ENCODE measurements around the gene LAMP5.
A peak's percentile ranks its signal among the peaks of the same experiment; 100 is the strongest.

The LAMP5 gene

DNA sequence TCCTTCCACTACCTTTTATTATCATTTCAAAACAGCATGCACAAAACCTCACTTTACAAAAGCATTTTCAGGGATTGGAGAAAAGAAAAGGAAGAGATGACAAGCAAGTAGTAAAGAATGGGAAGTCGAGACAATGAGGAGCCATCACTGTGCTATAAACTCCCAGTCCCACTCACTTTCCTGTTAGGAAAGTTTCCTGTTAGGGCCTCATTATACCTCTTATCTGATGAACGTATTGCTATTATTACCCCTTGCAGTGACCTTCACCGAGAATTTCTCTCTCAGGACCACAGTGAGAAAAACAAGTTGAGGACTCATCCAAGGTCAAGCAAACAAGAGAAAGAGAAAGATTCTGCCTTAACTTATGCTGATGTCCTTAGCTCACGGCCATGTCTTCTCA lies 28.8 kb downstream of the LAMP5 start:
- DNase-seq = no peak

DNA sequence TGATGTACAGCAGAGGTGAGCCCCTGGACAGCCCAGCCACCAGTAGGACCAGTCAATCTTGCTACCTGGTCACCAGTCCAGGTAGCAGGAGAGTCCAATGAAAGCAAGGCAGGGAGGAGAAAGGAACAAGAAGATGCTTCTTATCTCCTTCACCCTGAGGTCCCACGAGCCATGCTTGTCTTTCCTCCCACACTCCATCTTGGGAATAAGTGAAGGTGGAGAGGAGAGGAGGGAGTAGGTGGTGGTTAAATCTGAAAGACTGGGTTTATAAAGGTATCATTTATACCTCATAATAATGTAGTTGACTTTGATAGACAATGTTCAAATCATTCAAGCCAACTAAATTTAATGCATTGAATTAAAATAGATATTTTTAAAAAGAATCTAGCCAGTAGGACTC lies 35.9 kb downstream of the LAMP5 start:
- DNase-seq = no peak

DNA sequence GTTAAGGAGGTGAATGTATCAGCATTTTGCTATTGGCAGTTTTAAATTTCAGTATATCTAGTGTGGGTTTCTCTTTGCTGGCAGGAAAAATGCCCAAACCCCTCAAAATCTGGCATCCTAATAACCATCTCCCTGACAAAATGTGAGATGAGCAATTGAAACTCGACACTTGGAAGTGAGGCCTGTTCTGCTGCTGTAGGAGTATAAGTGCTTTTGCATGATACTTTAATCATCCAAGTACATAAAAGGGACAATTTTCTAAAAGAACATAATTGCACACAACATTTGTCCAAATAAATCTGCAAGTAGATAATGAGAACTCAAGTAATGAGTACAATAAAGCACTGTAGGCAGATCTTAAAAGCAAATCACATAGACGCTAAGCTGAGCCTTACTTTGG lies 36.5 kb downstream of the LAMP5 start:
- peak; percentile 33 for DNase-seq

DNA sequence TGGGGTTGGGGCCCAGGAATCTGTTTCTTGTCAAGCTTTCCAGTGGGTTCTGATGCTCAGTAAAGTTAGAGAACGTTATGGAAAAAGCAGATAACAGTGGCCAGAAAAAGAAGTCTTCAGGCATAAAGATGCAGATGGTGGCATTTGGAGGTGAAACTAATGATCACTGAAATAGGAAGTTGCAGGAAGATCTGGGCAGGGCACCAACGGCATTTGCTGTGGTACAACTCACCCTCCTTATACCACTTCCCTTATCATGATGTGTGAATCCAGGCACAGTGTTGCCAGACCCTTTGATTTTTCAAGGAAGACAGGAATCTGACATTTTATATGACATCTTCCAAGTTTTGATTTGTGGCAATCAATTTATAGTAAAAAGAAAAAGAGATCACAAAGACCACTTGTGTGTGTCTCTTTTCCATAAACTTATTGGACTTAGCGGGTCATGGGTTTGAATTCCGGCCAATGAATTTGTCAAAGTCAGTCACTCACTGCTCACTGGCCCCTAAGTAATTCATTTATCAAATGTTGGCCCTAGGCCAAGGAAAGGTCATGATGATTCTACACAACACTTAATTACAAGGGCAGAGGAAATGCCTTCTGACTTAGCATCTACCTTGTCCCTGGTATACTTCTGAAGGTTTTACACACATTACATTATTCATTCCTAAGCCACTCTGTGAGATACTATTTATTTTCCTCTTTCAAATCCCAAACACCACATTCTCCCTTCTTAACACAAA lies 37.6 kb downstream of the LAMP5 start:
- DNase-seq = no peak

DNA sequence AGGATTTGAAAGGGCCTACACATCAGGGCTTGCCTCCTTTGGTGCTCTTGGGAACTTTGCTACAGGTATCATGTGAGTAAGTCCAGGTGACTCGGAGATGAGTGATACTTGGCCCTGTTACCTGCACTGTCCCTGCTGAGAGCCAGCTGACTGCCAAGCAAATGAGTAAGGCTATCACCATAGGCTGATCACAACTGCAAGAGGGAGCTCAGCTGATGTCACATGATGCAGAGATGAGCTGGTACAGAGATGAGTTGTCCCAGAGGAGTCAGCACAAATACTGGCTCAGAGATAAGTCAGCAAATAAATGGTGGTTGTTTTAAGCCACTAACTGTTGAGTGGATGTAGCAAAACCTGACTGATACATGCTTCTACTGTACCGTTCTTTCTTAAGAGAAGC lies 41.4 kb downstream of the LAMP5 start:
- no peak for DNase-seq

DNA sequence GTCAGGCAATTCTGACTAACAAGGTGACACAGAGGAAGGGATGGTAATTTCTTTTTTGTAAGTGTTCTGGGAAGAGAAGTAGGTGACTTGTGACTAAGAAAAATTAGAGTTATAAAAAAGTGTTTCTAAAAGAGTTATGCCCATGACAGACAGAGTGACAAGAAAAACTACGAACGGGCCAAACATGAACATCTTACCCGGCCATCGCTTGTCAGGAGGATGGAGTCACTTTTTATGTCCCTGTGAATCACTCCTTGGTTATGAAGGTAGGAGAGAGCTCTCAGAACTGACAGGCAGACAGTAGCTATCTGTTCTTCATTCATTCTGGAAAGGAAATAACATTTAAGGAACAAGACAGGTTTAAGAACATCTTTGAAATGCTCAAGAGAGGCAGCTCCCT lies 43.0 kb downstream of the LAMP5 start:
- DNase-seq = no peak

DNA sequence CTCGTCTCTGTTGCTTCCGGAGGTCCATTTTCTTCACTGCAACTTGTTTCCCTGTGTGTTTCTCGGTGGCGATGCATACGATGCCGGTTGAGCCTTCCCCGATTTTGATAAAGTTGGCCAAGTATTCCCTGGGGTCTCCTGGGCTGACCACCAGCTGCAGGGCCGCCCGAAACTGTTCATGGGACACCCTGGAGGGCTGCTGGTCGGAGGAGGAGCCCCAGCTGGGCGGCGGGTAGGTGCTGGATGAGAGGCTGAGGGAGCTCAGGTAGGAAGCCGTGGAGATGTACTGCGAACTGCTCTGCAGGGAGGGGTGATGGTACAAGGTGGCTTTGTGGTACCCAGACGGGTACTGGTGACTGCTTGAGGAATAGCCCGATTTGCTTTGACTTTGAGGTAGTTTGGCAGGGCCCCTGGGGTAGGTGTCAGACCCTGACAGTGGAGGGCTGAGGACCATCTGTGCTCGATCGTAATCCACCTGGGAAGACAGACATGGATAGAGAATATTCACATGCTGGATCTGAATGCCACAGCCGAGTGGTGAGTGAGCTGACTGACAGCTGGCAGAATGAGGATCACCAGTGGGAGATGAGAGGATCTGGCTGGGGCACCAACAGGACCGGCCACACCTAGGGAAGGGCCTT lies 51.6 kb downstream of the LAMP5 start:
- DNase-seq = no peak

DNA sequence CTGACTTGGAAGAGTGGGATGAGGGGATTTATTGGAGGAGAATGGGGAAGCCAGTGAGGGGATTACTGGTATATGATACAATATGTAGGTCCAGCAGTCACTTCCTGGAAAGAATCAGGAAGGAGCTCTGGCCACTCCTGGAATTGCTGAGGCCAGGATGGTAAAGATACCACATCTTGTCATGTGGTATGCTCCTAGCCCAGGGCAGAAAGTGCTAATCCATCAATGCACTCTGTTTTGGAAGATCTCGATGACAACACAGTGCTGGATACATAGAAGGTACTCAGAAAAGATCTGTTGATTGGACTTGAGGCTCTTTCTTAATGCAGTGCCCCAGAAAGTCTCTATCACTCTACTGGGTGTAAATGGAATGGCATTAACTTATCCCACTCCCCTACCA lies 52.6 kb downstream of the LAMP5 start:
- DNase-seq = no peak

DNA sequence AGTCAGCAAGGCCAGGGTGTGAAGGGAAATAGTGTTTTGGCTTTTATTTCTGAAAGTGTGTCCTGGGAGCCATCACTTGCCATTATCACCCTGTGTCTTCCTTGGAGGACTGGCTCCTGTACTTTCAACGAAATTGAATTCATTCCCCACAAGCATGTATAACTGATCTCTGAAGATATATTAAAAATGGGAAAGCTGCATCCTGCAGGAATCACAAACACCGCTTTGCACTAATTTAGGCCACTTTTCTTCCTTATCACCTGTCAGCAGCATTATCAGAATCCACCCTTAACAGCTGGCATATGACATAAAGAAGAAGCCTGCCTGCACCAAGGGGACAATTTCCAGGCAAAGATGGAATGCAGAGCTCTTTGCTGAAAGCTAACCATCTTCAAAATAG lies 56.2 kb downstream of the LAMP5 start:
- no peak for DNase-seq

DNA sequence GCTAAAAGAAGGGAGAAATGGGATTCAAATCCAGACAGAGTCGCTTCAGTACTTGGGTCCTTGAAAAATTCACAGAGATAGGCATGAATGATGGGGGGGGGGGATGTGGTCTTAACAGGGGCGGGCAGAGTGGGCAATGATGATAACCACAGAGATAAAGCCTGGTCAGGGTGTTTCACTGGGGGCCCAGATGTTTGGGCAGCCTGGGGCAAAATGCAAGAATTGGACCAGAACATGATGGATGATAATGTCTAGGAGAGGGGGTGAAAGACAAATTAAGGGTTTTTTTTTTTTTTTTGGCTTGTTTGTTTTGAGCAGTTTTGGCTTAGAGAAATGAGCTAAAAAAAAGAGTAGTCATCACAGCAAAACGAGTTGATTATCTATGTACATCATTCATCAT lies 57.4 kb downstream of the LAMP5 start:
- no peak for DNase-seq

DNA sequence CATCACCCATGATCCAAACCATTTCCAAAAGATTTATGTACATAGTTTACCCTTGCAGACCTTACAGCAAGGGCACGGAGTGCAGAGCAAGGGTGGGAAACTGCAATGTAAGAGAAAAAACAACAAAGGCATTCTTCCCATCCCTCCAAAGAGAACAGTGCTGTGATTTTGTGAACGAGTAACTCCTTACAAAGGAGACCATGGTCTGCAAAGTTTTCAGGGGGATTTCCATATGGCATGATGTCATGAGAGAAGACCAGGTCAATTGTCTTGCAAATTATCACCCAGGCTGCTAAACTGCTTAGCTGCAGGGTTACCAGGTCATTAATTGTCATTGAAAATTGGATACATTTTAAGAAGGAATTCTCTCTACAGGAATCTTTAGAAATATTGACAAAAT lies 58.3 kb downstream of the LAMP5 start:
- DNase-seq = no peak

DNA sequence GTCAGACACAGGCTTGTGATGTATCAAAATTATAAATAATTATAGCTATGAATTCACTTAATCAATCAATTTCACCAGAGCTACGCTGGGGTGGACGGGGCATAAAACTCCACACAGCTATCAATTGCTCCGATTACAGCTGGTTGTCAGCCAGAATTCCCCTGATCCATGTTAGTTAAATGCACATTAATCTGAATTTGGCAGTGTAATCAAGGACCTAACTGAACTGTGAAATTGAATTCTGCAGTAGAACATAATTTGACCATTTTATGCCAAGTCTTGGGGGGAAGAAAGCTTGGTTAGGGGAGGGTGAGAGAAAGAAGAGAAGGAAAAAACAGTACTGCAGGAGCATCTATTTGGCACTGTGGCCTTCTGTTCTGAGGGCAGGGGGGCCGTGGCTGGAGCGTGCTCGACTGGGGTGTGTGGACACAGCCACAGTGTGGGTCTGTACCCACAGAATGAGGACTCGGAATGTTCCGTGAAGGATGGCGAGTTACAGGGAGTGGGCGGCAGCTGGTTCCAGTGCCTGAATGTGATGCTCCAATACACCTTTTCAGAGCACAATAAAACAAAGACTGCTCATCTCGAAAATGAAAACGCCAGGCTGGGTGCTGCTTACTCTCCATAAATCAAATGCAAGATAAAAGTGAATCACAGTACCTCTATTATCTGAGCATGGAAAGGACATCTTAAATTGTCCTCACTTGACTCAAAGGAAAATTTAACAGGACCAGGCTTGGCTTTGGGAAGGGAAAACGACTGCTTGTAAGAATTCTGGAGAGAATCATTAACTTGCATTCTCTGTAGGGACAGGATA lies 59.2 kb downstream of the LAMP5 start:
- peak; percentile 37 for DNase-seq

DNA sequence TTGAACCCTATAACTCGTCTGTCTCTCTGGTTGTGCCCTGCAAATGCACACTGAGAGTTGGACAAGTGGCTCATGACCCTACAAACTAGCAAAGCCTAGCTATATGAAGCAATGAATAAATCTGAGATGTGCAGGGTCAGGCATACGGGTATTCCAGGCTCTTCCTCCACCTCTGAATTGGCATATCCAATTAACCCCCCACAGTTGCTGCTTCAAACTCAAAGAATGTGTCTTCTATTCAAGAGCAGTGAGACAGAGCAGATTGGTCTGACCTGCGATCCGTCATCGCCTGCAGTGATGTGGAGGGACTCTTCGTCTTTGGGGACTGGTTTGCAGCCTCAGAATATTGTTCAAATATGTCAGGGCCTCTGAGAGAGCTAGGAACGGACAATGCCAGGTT lies 59.8 kb downstream of the LAMP5 start:
- DNase-seq = no peak

DNA sequence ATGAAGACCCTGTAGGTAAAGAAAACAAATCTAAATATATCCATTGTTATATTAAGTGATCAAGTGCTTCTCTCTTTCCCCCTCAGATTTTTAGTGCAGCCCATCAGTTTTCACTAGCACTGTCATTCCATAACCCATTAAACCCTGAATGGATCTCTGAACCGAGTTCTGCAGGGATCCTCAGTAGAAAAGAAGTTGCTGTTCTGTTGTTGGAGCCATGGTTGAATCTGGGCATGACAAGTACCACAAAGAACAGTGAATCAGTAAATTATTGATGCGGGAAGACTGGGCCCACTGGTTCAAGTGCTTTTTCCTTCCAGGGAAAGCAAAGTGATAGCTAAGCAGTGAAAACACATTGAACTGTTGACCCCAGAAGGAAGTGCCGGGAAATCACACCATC lies 60.4 kb downstream of the LAMP5 start:
- DNase-seq = no peak

DNA sequence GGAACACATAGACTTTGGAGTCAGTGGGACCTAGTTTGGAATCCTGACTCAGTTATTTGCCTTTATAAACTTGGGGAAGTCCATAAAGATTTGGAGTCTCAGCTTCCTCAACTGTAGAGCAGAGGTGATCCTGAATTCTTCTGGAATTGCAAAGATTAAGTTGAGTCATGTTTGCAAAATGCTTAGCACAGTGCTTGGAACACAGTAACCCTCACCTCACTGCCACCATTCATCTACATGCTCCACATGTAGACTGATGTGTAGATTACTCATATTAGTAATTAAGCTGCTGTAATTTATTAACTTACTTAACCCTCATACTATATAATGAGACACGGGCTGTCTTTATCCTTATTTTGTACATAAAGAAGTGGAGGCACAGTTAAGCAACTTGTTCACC lies 61.4 kb downstream of the LAMP5 start:
- no peak for DNase-seq

DNA sequence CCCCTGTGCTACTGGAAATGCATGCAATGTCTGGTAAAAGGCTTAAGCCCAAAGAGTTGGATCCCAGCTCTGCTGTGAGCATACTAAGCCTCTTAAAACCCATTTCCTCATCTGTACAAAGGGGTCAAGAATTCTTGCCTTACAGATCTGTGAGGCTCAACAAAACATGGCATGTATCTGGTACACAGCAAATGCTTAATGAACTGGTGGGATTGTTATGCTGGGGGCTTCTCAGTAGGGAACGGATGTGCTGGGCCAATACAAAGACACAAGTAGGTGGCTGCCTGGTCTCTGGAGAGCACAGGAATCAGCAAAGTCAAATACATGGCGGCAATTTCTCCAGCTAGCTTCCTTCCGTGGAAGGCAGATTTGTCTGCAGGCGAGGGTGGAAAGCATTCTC lies 62.3 kb downstream of the LAMP5 start:
- DNase-seq = no peak

DNA sequence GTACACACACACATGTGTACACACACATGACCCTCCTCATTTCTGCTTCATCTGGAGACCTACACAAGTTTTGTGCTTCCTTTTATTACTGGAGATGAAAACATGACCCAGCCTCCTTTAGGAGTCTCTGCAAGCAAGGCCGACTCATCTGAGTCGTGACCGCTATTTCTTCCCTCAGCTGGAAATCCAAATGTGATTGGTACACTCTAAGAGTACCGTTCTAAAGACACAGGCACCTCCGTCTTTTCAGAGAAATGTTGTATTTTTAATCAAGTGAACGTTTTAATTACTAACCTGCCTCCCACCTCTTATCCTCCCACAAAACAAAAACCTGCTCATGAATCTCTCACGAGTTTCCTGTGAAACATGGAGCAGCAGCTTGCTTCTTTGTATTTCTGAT lies 63.0 kb downstream of the LAMP5 start:
- no peak for DNase-seq

DNA sequence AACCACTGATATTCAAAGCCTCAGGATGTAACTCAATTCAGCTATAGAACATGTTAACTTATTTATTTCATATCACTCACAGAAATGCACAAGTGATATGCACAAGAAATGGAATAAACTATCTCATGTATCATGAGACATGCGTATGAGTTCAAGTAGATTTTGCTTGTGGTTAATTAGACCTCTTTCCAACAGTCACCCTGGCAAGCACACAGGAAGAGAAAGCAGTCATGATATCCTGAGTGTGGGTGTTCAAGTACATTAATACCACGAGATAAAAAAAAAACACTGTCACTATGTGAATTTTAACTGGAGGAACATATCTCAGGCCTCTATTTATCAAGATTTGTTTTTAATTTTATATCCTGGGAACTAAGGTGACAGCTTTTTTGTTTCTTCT lies 64.2 kb downstream of the LAMP5 start:
- no peak for DNase-seq
